IPS-18c (cell line): ENCODE results near the gene PTX3.

Experiments
- H3K4me3 ChIP-seq: 2 replicates; pipeline ENCODE4 v1.7.0; 2013; ENCODE audit warnings: low read depth, mild to moderate bottlenecking, low read length, moderate library complexity; ENCODE audit not compliant: insufficient read depth
- H3K9me3 ChIP-seq: one replicate; pipeline ENCODE4 v1.6.1; 2013; ENCODE audit warnings: mild to moderate bottlenecking, low read length, moderate library complexity; ENCODE audit not compliant: control insufficient read depth, insufficient read depth

The PTX3 gene

DNA sequence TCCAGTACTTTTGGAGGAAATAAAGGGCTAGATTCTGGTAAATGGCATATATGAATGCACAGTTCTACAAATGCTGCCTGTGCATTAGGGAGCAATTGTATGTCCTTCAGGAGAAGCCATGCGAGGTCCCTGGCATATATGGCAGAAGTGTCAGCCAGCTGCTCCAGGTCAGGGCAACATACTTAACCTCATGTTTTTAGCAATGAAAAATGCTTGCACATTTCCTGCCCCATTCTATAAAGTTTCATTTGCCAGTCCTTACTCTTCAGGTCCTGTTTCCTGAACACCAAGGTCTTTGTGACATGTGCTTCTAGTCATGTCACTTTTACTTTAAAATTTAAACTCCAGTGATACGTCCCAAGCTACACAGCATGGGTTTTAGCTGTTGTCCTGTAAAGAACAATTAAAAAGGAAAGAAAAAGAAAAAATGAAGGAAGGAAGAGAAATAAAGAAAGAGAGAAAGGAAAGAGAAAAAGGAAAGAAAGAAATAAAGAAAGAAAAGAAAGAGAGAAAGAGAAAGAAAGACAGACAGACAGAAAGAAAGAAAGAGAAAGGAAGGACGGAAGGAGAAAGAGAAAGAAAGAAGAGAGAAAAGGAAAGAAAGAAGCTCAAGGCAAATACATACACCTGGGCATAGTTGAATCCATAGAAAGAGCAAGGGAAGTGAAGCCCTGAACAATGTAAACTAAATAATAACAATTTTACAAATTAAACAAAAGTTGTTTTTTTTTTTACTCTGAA lies 20.1 kb upstream of the PTX3 start:
- no peak overlapping the region for H3K4me3 ChIP-seq

DNA sequence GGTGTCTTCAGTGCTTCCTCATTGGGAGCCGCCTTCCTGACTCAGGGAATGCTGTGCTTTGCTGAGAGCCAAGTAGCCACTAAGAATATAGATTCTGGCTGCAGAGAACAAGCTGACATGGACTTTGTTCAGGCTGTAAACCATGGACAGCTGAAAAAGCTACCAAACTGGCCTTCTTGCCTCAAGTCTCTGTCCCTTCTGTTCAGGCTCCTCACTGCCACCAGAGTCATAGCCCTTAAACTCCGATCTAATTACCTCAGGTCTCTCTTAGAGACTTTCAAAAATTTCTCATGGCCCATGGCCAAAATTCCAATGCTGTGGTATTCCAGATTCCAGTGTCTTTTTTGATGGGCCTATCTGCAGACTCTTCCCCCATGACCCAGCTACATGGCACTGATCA lies 19.4 kb upstream of the PTX3 start:
- no peaks in the 10 kb centered on the region for H3K9me3 ChIP-seq
- H3K4me3 ChIP-seq = no peak overlapping the region

More for the DNA sequence above, 20.1 kb upstream of the PTX3 start:
- H3K9me3 ChIP-seq = no peaks in the 10 kb centered on the region

DNA sequence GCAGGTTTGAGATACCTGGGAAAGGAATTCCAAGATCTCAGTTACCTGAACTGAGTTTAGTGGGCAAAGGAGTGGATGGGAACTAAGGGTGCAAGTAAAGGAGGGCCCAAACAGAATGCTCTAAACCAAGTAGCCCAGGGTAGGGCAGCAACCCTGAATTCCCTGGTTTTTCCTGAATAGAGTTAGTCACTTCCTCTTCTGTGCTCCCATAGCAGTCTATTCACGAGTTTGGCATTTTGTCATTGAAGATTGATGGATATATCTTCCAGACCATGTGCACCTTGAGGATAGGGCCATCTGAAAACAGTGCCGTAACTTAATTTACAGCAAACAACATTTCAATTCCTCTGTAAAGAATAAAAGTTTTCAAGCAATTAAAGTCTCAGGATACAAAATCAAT lies 18.5 kb upstream of the PTX3 start:
- no peak overlapping the region for H3K4me3 ChIP-seq

GRCh38 chr3:157420606-157421130 lies 16.0 kb upstream of the PTX3 start:
- Histone ChIP-seq H3K4me3 (no peak overlapping the region), H3K9me3 (peaks cover 2% of the 10 kb centered on the region)

More for the DNA sequence above, 18.5 kb upstream of the PTX3 start:
- H3K9me3 ChIP-seq = no peaks in the 10 kb centered on the region

- no peak overlapping the region for H3K4me3 ChIP-seq
- H3K9me3 ChIP-seq = peaks cover 2% of the 10 kb centered on the region
Observed at GRCh38 chr3:157423337-157423736, 13.3 kb upstream of the PTX3 start.

DNA sequence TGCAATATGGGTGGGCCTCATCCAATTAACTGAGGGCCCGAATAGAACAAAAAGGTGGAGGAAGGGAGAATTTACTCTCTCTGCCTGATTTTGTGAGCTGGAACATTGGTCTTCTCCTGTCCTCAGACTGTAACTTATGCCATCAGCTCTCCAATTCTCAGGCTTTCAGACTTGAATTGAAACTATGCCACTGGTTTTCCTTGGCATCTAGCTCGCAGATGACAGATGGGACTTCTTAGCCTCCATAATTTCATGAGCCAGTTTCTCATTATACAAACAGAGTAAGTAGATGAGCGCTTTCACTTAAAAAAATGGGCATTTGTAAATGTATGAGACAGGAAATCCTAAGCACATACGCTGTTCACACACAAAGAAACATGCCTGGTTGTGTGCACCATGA lies 8.7 kb upstream of the PTX3 start:
- peaks cover 2% of the 10 kb centered on the region for H3K9me3 ChIP-seq
- no peak overlapping the region for H3K4me3 ChIP-seq

DNA sequence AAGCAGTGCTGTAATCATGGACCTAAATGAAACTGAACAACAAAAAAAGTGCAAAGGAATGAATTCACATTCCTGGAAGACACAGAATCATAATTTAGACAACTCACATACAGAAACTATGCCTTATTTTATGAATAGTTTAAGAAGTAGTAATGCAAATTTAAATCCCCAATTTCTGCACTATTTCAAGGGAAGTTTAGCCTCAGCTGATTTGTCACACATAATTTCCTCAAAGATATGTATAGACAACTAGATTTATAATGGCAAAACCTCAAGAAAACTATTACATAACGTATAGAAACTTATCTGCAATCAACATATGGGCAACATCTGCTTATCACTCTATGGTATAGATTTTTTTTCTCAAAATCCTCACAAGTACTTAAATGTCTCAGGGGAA lies 7.8 kb upstream of the PTX3 start:
- peaks cover under 1% of the 10 kb centered on the region for H3K9me3 ChIP-seq
- no peak overlapping the region for H3K4me3 ChIP-seq

GRCh38 chr3:157429708-157430107 lies 6.9 kb upstream of the PTX3 start:
- Histone ChIP-seq H3K4me3 (no peak overlapping the region), H3K9me3 (no peaks in the 10 kb centered on the region)

DNA sequence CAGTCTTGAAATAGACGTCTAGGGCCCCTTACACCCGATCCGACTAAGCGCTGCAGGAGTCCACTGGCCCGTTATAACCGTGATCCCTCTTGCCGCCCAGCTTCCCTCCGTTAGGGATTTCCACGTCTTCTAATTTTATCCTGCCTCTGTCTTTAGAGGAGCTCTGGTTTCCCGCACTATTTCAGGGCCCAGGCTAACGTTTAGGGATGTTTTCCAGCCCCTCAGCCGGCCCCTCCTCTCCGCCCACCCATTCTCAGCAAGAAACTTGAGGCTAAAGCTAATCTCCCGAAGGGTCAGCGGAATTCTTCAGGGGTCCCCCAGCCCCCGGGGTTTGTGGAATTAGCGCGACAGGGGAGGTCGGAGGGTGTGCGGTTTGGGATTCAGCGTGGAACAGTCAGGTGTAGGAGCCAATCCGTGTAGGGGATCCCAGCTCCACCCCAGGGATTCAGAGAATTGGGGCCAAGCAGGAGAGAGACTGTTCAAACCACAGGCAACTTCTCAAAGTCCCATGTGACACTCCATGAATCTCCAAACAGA lies 1.6 kb downstream of the PTX3 start:
- Histone ChIP-seq H3K9me3 (no peaks in the 10 kb centered on the region), H3K4me3 (peak overlapping the region; percentile 68)

GRCh38 chr3:157441102-157441624 lies 4.5 kb downstream of the PTX3 start:
- Histone ChIP-seq H3K4me3 (no peak overlapping the region), H3K9me3 (no peaks in the 10 kb centered on the region)

DNA sequence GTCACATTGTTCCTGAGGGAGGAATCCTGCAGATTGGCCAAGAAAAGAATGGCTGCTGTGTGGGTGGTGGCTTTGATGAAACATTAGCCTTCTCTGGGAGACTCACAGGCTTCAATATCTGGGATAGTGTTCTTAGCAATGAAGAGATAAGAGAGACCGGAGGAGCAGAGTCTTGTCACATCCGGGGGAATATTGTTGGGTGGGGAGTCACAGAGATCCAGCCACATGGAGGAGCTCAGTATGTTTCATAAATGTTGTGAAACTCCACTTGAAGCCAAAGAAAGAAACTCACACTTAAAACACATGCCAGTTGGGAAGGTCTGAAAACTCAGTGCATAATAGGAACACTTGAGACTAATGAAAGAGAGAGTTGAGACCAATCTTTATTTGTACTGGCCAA lies 6.1 kb downstream of the PTX3 start:
- Histone ChIP-seq H3K4me3 (no peak overlapping the region), H3K9me3 (no peaks in the 10 kb centered on the region)

DNA sequence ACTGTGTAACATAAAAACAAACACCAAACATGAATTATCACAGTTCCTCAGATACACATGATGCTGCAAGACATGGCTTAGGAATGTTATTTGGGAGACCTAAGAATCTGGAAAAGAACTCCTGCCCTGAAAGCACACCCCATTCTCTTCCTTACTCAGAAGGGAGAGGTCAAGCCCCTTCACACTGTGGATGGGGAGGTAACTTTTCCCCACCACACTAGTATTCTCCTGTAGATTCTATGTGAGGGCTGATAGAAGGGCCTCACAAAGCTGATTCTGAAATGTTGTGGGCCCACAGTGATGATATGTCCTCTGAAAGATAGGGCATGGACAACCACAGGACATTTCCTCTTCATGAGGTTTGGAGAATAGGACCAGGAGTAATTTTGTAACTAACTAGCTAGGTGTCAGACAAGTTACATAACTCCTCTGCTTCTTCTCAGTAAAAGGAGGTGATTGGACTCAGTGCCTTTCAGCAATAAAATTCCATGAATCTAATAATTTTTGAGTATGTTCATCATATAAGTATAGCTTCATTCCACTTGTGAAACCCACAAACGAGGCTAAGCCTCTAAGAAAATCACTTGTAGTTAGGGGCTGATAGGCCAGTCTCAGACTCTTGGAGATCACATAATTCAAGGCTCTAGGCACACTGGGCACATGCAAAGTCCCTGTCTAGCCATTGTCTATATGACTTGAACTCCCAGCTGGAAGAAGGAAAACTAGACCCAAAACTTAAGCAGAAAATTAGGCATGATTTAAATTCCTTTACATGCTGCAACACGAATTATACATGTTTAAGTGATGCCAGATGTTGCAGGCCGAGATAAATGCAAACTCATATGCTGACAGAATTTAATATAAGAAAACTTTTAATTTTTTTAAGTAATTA lies 7.5 kb downstream of the PTX3 start:
- Histone ChIP-seq H3K9me3 (no peaks in the 10 kb centered on the region), H3K4me3 (no peak overlapping the region)

GRCh38 chr3:157444797-157445184 lies 8.1 kb downstream of the PTX3 start:
- Histone ChIP-seq H3K4me3 (no peak overlapping the region), H3K9me3 (no peaks in the 10 kb centered on the region)

DNA sequence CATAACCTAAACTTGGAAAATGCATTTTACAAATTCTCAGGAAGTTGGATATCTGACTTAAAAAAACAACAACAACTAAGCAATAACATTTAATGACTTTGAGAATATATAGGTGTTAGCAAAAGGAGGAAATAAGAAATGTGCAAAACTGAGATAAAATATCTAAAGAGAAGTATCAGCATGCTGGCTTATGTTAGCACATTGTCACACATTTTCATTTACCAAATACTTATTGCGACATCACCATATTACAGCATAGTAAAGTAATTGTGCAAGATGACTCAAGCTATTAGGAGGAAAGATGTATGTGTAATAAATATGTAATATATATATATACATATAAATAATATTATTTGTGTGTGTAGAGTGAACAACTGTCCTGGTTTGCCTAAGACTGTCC lies 9.2 kb downstream of the PTX3 start:
- Histone ChIP-seq H3K9me3 (no peaks in the 10 kb centered on the region), H3K4me3 (no peak overlapping the region)

- no peaks in the 10 kb centered on the region for H3K9me3 ChIP-seq
- H3K4me3 ChIP-seq = no peak overlapping the region
Observed at GRCh38 chr3:157447026-157447694, 10.5 kb downstream of the PTX3 start.

DNA sequence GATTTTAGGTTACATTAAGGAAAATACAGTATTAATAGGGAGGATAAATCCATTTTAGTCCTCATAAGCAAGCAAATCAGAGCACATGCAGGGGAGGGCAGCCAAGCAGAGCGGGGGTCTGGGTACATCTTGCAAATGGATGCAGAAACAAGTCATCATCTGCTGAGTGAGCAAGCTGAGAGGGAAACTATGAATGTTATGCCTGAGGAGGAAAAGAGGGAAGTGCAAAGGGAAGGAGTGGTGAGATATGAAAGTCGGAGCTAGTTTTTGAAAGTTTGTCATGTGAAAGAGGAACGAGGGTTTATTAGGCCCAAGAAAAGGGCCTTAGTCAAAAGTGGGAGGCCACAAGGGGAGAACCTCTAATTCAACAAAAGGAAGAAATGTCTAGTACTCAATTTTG lies 15.4 kb downstream of the PTX3 start:
- H3K9me3 ChIP-seq = no peaks in the 10 kb centered on the region
- H3K4me3 ChIP-seq = no peak overlapping the region

- Histone ChIP-seq H3K4me3 (no peak overlapping the region), H3K9me3 (no peaks in the 10 kb centered on the region)
Observed at GRCh38 chr3:157453824-157454223, 17.2 kb downstream of the PTX3 start.
